ENCODE measurements around the gene ACVR2B. TPM values are rescaled to one million over a fixed set of nuclear protein-coding genes. Genes with fewer than 3 reads are reported as not detected.
A peak's percentile ranks its signal among the peaks of the same experiment; 100 is the strongest.

Gene ACVR2B
- total and polyA plus RNA-seq, 3 experiments from 2014 or later: 0.43 to 6.0 (median 5.5) TPM

- Histone ChIP-seq H3K27me3 (ENCODE audit: insufficient read depth, low read length, poor library complexity, severe bottlenecking) (no peaks in the 10 kb centered on the region), H3K36me3 (ENCODE audit: insufficient read depth, low read length) (no peaks in the 10 kb centered on the region), H3K27ac (ENCODE audit: low read depth, low read length) (no peak overlapping the region), H3K9me3 (ENCODE audit: low read length) (no peaks in the 10 kb centered on the region), H3K4me1 (ENCODE audit: insufficient read depth, low read length) (no peaks in the 10 kb centered on the region), H3K4me3 (ENCODE audit: low read length) (no peak overlapping the region)
- H3K4me1 Mint-ChIP-seq: peaks cover 12 to 31% (median 27%) of the 10 kb centered on the region in 3 donors
- H3K27me3 Mint-ChIP-seq: no peaks in the 10 kb centered on the region
- DNase-seq: no peak
- POLR2A ChIA-PET: no interaction called here
- no peak overlapping the region for H3K4me3 Mint-ChIP-seq
- CTCF ChIA-PET: no interaction called here
- peaks cover 0 to 7% (median under 1%) of the 10 kb centered on the region in 5 donors for H3K9me3 Mint-ChIP-seq
- peak overlapping the region in 3 of 8 donors; percentile 1 to 80 (median 70) for H3K27ac Mint-ChIP-seq
- H3K36me3 Mint-ChIP-seq: peaks cover 3 to 12% (median 6%) of the 10 kb centered on the region in 3 donors
Measured at GRCh38 chr3:38474928-38475605, 21.4 kb downstream of the ACVR2B start.

- Mint-ChIP-seq H3K36me3 (peaks cover 0 to 15% (median 3%) of the 10 kb centered on the region in 3 donors), H3K27ac (peak overlapping the region in 3 of 8 donors; percentile 77 to 81 (median 80)), H3K9me3 (peaks cover 0 to under 1% (median 0%) of the 10 kb centered on the region in 5 donors), H3K27me3 (no peaks in the 10 kb centered on the region), H3K4me1 (peaks cover 12 to 29% (median 27%) of the 10 kb centered on the region in 3 donors), H3K4me3 (no peak overlapping the region)
- Histone ChIP-seq H3K9me3 (ENCODE audit: low read length) (no peaks in the 10 kb centered on the region), H3K4me3 (ENCODE audit: low read length) (no peak overlapping the region), H3K27me3 (ENCODE audit: insufficient read depth, low read length, poor library complexity, severe bottlenecking) (no peaks in the 10 kb centered on the region), H3K27ac (ENCODE audit: low read depth, low read length) (no peak overlapping the region), H3K36me3 (ENCODE audit: insufficient read depth, low read length) (peaks cover 2% of the 10 kb centered on the region), H3K4me1 (ENCODE audit: insufficient read depth, low read length) (no peaks in the 10 kb centered on the region)
- POLR2A ChIA-PET: no interaction called here
- CTCF ChIA-PET: no interaction called here
- DNase-seq: no peak
Measured at GRCh38 chr3:38475716-38476115, 22.0 kb downstream of the ACVR2B start.

- no peak for DNase-seq
- Histone ChIP-seq H3K9me3 (ENCODE audit: low read length) (no peaks in the 10 kb centered on the region), H3K4me3 (ENCODE audit: low read length) (no peak overlapping the region), H3K4me1 (ENCODE audit: insufficient read depth, low read length) (no peaks in the 10 kb centered on the region), H3K36me3 (ENCODE audit: insufficient read depth, low read length) (peaks cover 7% of the 10 kb centered on the region), H3K27me3 (ENCODE audit: insufficient read depth, low read length, poor library complexity, severe bottlenecking) (no peaks in the 10 kb centered on the region), H3K27ac (ENCODE audit: low read depth, low read length) (no peak overlapping the region)
- ChIA-PET POLR2A (no interaction called here), CTCF (no interaction called here)
- H3K4me3 Mint-ChIP-seq: no peak overlapping the region
- H3K27ac Mint-ChIP-seq: peak overlapping the region in 2 of 8 donors; percentile 80 to 81
- H3K36me3 Mint-ChIP-seq: peaks cover 0 to 20% (median 4%) of the 10 kb centered on the region in 3 donors
- no peaks in the 10 kb centered on the region for H3K9me3 Mint-ChIP-seq
- H3K27me3 Mint-ChIP-seq: no peaks in the 10 kb centered on the region
- H3K4me1 Mint-ChIP-seq: peaks cover 12 to 27% (median 27%) of the 10 kb centered on the region in 3 donors
Measured at GRCh38 chr3:38476157-38476756, 22.6 kb downstream of the ACVR2B start.

GRCh38 chr3:38477057-38477820 lies 23.5 kb downstream of the ACVR2B start:
- POLR2A ChIA-PET: no interaction called here

GRCh38 chr3:38477839-38478450 lies 24.3 kb downstream of the ACVR2B start:
- no peak overlapping the region for H3K4me3 ChIP-seq (ENCODE audit: low read length)
- H3K9me3 Mint-ChIP-seq: no peaks in the 10 kb centered on the region
- peaks cover 9 to 12% (median 12%) of the 10 kb centered on the region in 3 donors for H3K4me1 Mint-ChIP-seq
- H3K27ac Mint-ChIP-seq: peak overlapping the region in 3 of 8 donors; percentile 9 to 92 (median 52)
- no peak overlapping the region for H3K27ac ChIP-seq (ENCODE audit: low read depth, low read length)
- peaks cover 0 to 34% (median 9%) of the 10 kb centered on the region in 3 donors for H3K36me3 Mint-ChIP-seq
- no peak for DNase-seq
- H3K27me3 ChIP-seq (ENCODE audit: insufficient read depth, low read length, poor library complexity, severe bottlenecking): no peaks in the 10 kb centered on the region
- peaks cover 15% of the 10 kb centered on the region for H3K36me3 ChIP-seq (ENCODE audit: insufficient read depth, low read length)
- no peaks in the 10 kb centered on the region for H3K27me3 Mint-ChIP-seq
- CTCF ChIA-PET: interaction anchor here (0.7 to 6.2 kb wide), 2 partner anchors 9 to 132 kb away, joined by 3 to 83 read pairs; partner anchors contain the start of gene XYLB
- no peaks in the 10 kb centered on the region for H3K4me1 ChIP-seq (ENCODE audit: insufficient read depth, low read length)
- POLR2A ChIA-PET: no interaction called here
- no peak overlapping the region for H3K4me3 Mint-ChIP-seq
- H3K9me3 ChIP-seq (ENCODE audit: low read length): no peaks in the 10 kb centered on the region

More at GRCh38 chr3:38477057-38477820, 23.5 kb downstream of the ACVR2B start:
- Mint-ChIP-seq H3K9me3 (no peaks in the 10 kb centered on the region), H3K4me3 (no peak overlapping the region), H3K36me3 (peaks cover 0 to 28% (median 9%) of the 10 kb centered on the region in 3 donors), H3K27me3 (no peaks in the 10 kb centered on the region), H3K27ac (peak overlapping the region in 3 of 8 donors; percentile 9 to 68 (median 52)), H3K4me1 (peaks cover 12 to 19% (median 19%) of the 10 kb centered on the region in 3 donors)
- H3K36me3 ChIP-seq (ENCODE audit: insufficient read depth, low read length): peaks cover 8% of the 10 kb centered on the region
- CTCF ChIA-PET: no interaction called here
- H3K4me3 ChIP-seq (ENCODE audit: low read length): no peak overlapping the region
- H3K4me1 ChIP-seq (ENCODE audit: insufficient read depth, low read length): no peaks in the 10 kb centered on the region
- no peaks in the 10 kb centered on the region for H3K27me3 ChIP-seq (ENCODE audit: insufficient read depth, low read length, poor library complexity, severe bottlenecking)
- DNase-seq: no peak
- H3K9me3 ChIP-seq (ENCODE audit: low read length): no peaks in the 10 kb centered on the region
- no peak overlapping the region for H3K27ac ChIP-seq (ENCODE audit: low read depth, low read length)

GRCh38 chr3:38478901-38479300 lies 25.2 kb downstream of the ACVR2B start:
- POLR2A ChIA-PET: no interaction called here
- H3K4me3 ChIP-seq (ENCODE audit: low read length): no peak overlapping the region
- H3K36me3 Mint-ChIP-seq: peaks cover 0 to 42% (median 15%) of the 10 kb centered on the region in 3 donors
- no peaks in the 10 kb centered on the region for H3K4me1 ChIP-seq (ENCODE audit: insufficient read depth, low read length)
- no peaks in the 10 kb centered on the region for H3K27me3 Mint-ChIP-seq
- DNase-seq: no peak
- peaks cover 15% of the 10 kb centered on the region for H3K36me3 ChIP-seq (ENCODE audit: insufficient read depth, low read length)
- H3K27me3 ChIP-seq (ENCODE audit: insufficient read depth, low read length, poor library complexity, severe bottlenecking): no peaks in the 10 kb centered on the region
- peaks cover 4 to 6% (median 5%) of the 10 kb centered on the region in 3 donors for H3K4me1 Mint-ChIP-seq
- H3K27ac ChIP-seq (ENCODE audit: low read depth, low read length): no peak overlapping the region
- no peak overlapping the region for H3K4me3 Mint-ChIP-seq
- no peaks in the 10 kb centered on the region for H3K9me3 Mint-ChIP-seq
- CTCF ChIA-PET: interaction anchor here (1.1 to 6.2 kb wide), 6 partner anchors 11 to 505 kb away, joined by 3 to 83 read pairs (median 10); partner anchors contain the start of gene XYLB
- no peaks in the 10 kb centered on the region for H3K9me3 ChIP-seq (ENCODE audit: low read length)
- no peak overlapping the region for H3K27ac Mint-ChIP-seq

- no peaks in the 10 kb centered on the region for H3K9me3 ChIP-seq (ENCODE audit: low read length)
- no peak overlapping the region for H3K4me3 ChIP-seq (ENCODE audit: low read length)
- H3K9me3 Mint-ChIP-seq: no peaks in the 10 kb centered on the region
- peaks cover 0 to 44% (median 15%) of the 10 kb centered on the region in 3 donors for H3K36me3 Mint-ChIP-seq
- peaks cover 1 to 2% (median 1%) of the 10 kb centered on the region in 3 donors for H3K4me1 Mint-ChIP-seq
- H3K27me3 ChIP-seq (ENCODE audit: insufficient read depth, low read length, poor library complexity, severe bottlenecking): no peaks in the 10 kb centered on the region
- DNase-seq: peak in 4 of 5 donors; percentile 16 to 63 (median 36)
- H3K27ac ChIP-seq (ENCODE audit: low read depth, low read length): no peak overlapping the region
- ChIA-PET POLR2A (no interaction called here), CTCF (interaction anchor here (0.8 to 6.2 kb wide), 16 partner anchors 10 to 505 kb away, joined by 3 to 83 read pairs (median 4); partner anchors contain the start of gene XYLB)
- H3K36me3 ChIP-seq (ENCODE audit: insufficient read depth, low read length): peaks cover 15% of the 10 kb centered on the region
- H3K4me3 Mint-ChIP-seq: no peak overlapping the region
- H3K27me3 Mint-ChIP-seq: no peaks in the 10 kb centered on the region
- H3K27ac Mint-ChIP-seq: peak overlapping the region in 4 of 8 donors; percentile 24 to 90 (median 34)
- H3K4me1 ChIP-seq (ENCODE audit: insufficient read depth, low read length): no peaks in the 10 kb centered on the region
Measured at GRCh38 chr3:38479431-38480092, 25.9 kb downstream of the ACVR2B start.
